ENCODE results near the gene DCC. TPM values are rescaled to one million over a fixed set of nuclear protein-coding genes. Genes with fewer than 3 reads are reported as not detected.

Gene DCC
- total and polyA plus RNA-seq, 2 of the 8 experiments (the other 6 are each of a cell fraction or from before 2014, with no cell fraction given), result 0.14 to 1.4 TPM

DNA sequence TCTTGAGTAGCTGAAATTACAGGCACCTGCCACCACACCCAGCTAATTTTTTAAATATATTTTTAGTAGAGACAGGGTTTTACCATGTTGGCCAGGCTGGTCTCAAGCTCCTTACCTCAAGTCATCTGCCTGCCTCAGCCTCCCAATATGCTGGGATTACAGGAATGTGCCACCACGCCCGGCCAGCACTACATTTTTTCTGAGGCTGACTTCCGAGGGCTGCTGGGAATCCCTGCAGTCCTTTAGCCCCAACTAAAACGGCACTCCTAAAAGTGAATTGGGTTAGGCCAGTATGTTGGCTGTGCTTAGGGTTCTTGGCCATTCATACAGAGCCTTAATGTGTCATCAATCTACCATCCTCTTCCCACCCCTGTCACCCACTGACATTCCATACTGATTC lies 375.4 kb downstream of the DCC start:
- H4K91ac ChIP-seq (replicated peaks; ENCODE audit: insufficient read length, low read length), result no peak overlapping the region
- no peak for FAIRE-seq
- TF ChIP-seq SP1 (IDR thresholded peaks at IDR 0.05; ENCODE audit: low read depth, low read length) (no peak), SRF (IDR thresholded peaks at IDR 0.05; ENCODE audit: low read depth, low read length) (no peak), SAP30 (IDR thresholded peaks at IDR 0.05; ENCODE audit: insufficient read depth, insufficient replicate concordance, low read length) (no peak), POLR2A (IDR thresholded peaks at IDR 0.05; ENCODE audit: control extremely low read depth in 1 of 2, low read depth in 2 of 2, low read length in 2 of 2) (no peak), NRF1 (IDR thresholded peaks at IDR 0.05; ENCODE audit: low read depth, low read length) (no peak), EP300 (IDR thresholded peaks at IDR 0.05; ENCODE audit: borderline replicate concordance in 1 of 2, low read depth in 2 of 2, low read length in 2 of 2) (no peak), BACH1 (IDR thresholded peaks at IDR 0.05; ENCODE audit: low read length) (no peak), SIRT6 (IDR thresholded peaks at IDR 0.05; ENCODE audit: low read length) (no peak), ZNF274 (IDR thresholded peaks at IDR 0.05; ENCODE audit: borderline replicate concordance, extremely low read depth, low read length) (no peak), EGR1 (IDR thresholded peaks at IDR 0.05; ENCODE audit: borderline replicate concordance, low read depth, low read length) (no peak), BRCA1 (IDR thresholded peaks at IDR 0.05; ENCODE audit: low read depth, low read length) (no peak), RAD21 (IDR thresholded peaks at IDR 0.05 in 1 of 2, conservative IDR thresholded peaks at IDR 0.05 in 1 of 2; ENCODE audit: low read depth in 2 of 2, low read length in 2 of 2) (no peak)

More for the DNA sequence above, 375.4 kb downstream of the DCC start:
- Histone ChIP-seq H2BK5ac (ENCODE audit: low read depth, low read length) (no peak overlapping the region), H4K20me1 (replicated peaks in 1 of 2; ENCODE audit: control insufficient read depth in 1 of 2, insufficient read depth in 2 of 2, low read length in 2 of 2) (no peaks in the 10 kb centered on the region), H2BK120ac (replicated peaks; ENCODE audit: low read depth, low read length) (no peak overlapping the region), H3K36me3 (ENCODE audit: control insufficient read depth in 2 of 4, insufficient read depth in 4 of 4, low read length in 3 of 4) (no peaks in the 10 kb centered on the region), H3K79me1 (ENCODE audit: low read depth, low read length) (no peaks in the 10 kb centered on the region), H3K4ac (replicated peaks; ENCODE audit: insufficient read length, low read depth, low read length) (no peak overlapping the region), H3K23ac (ENCODE audit: insufficient read length) (no peak overlapping the region), H3K14ac (ENCODE audit: insufficient read length) (no peak overlapping the region), H3K56ac (replicated peaks; ENCODE audit: insufficient read length, low read depth, low read length) (no peak overlapping the region), H3K23me2 (ENCODE audit: low read depth, low read length) (no peaks in the 10 kb centered on the region), H2BK15ac (ENCODE audit: low read length) (no peak overlapping the region), H3K9ac (replicated peaks in 1 of 4; ENCODE audit: extremely low read depth in 1 of 4, low read depth in 3 of 4, low read length in 3 of 4) (no peak overlapping the region; a peak in 1 of 7 replicates), H3K9me3 (ENCODE audit: insufficient read depth in 2 of 2, low read depth in 1 of 2, low read length in 1 of 2) (no peaks in the 10 kb centered on the region), H2AFZ (ENCODE audit: low read length) (no peak overlapping the region), H3K27ac (ENCODE audit: low read depth, low read length) (no peak overlapping the region), H2BK12ac (ENCODE audit: low read depth, low read length) (no peak overlapping the region), H3K4me1 (replicated peaks in 1 of 4; ENCODE audit: control insufficient read depth in 3 of 4, insufficient read depth in 4 of 4, low read length in 3 of 4) (no peaks in the 10 kb centered on the region), H3K4me3 (ENCODE audit: extremely low read depth in 1 of 4, insufficient read depth in 2 of 4, low read depth in 3 of 4, low read length in 4 of 4) (no peak overlapping the region), H4K8ac (ENCODE audit: extremely low read depth, insufficient read depth, low read length) (no peak overlapping the region), H3K4me2 (ENCODE audit: insufficient read depth in 1 of 2, low read depth in 2 of 2, low read length in 2 of 2) (no peak overlapping the region), H4K5ac (ENCODE audit: insufficient read length, low read depth, low read length) (no peak overlapping the region), H3K27me3 (replicated peaks in 1 of 4; ENCODE audit: control insufficient read depth in 3 of 4, extremely low read depth in 1 of 4, insufficient read depth in 3 of 4, low read length in 3 of 4) (no peaks in the 10 kb centered on the region), H3K18ac (ENCODE audit: extremely low read depth, low read length) (no peak overlapping the region), H2AK5ac (ENCODE audit: low read depth, low read length) (no peak overlapping the region), H3K79me2 (ENCODE audit: control insufficient read depth in 1 of 2, insufficient read depth in 2 of 2, low read length in 2 of 2) (no peaks in the 10 kb centered on the region), H2BK20ac (ENCODE audit: low read length) (no peak overlapping the region)
- ChIA-PET CTCF (ENCODE audit: partially characterized antibody) (interaction anchor here (1.0 to 1.7 kb wide), 2 partner anchors 11 to 205 kb away, joined by 3 to 6 read pairs; no protein-coding TSS in a partner anchor), POLR2A (ENCODE audit: partially characterized antibody) (no interaction called here)
- no peak for DNase-seq (ENCODE audit: low read depth in 1 of 2, low spot score in 2 of 2)
- WGBS, 2 experiments (ENCODE audit: extremely low coverage in 1 of 2, insufficient coverage in 1 of 2, insufficient read length in 1 of 2, insufficient replicate concordance in 2 of 2, low coverage in 1 of 2, low lambda C conversion rate in 2 of 2, missing lambda C conversion rate in 1 of 2), result 87% methylated on average over 4 of the region's 4 CpGs; no CpG with 5 or more reads in 1 of the 2 experiments

Data from H1 (cell line).